Left lung (tissue), 10 donors: ENCODE measurements around the gene LIMS1. TPM values are rescaled to one million over a fixed set of nuclear protein-coding genes. Genes with fewer than 3 reads are reported as not detected.
"Not testable (repeated sequence)": the region's sequence is repeated elsewhere in the genome, so short reads cannot be mapped to it uniquely, and the experiment has no call there.

ENCODE experiments used
- ATAC-seq: fragments of 200-7000 bp; cut with Tn5 transposase; one replicate; pipeline ENCODE4 v1.9.1; 2020; ENCODE audit warnings: moderate library complexity
- DNase-seq, 4 donors: peaks; one replicate each; pipeline ENCODE4 v3.0.0-alpha.2; 2013 to 2020
- H3K27ac ChIP-seq, 2 donors: fragments of 200-600 bp; sonication (generic) in 1 of 2; one replicate each; pipeline versions ENCODE4 v1.5.0 to v1.8.0; 2020 to 2021
- H3K27me3 ChIP-seq, 2 donors: fragments of 200-600 bp; sonication (generic) in 1 of 2; one replicate each; pipeline versions ENCODE4 v1.5.0 to v1.8.0; 2020 to 2021
- H3K36me3 ChIP-seq, 2 donors: fragments of 200-600 bp; sonication (generic) in 1 of 2; one replicate each; pipeline versions ENCODE4 v1.5.0 to v1.8.0; 2020 to 2021
- H3K4me1 ChIP-seq, 2 donors: fragments of 200-600 bp; one replicate each; pipeline ENCODE4 v1.8.0; 2021
- H3K4me3 ChIP-seq, 2 donors: fragments of 200-600 bp; sonication (generic) in 1 of 2; one replicate each; pipeline versions ENCODE4 v1.5.0 to v1.8.0; 2020 to 2021; ENCODE audit warnings: mild to moderate bottlenecking in 1 of 2
- H3K9me3 ChIP-seq, 2 donors: fragments of 200-600 bp; sonication (generic) in 1 of 2; one replicate each; pipeline versions ENCODE4 v1.5.0 to v1.8.0; 2020 to 2021
- intact Hi-C, 2 donors: fragments of 100-400 bp; cut with DNase I; formaldehyde crosslinking; loops; one replicate each; pipeline versions ENCODE4 v1.11.2 to v1.14.2; 2022
- polyA plus RNA-seq, 6 donors: library from polyadenylated mRNA; unstranded; fragments of 120-200 nt; gene quantifications; one replicate each; pipeline ENCODE4 v1.2.1, GENCODE V29; 2013; ENCODE audit not compliant: insufficient read length in 6 of 6
- total RNA-seq, 2 donors: library from RNA; stranded (reverse); fragmentation: NEBNext Ultra II Directional; extraction: Animal tissue kit (Norgen Biotek cat#: 25700); gene quantifications; one replicate each; pipeline ENCODE4 v1.2.1, GENCODE V29; 2021
- TF ChIP-seq, protein P1 (sequence below), 2 donors: fragments of 200-600 bp; sonication (generic) in 1 of 2; IDR thresholded peaks; one replicate each; pipeline versions ENCODE4 v1.5.0 to v1.8.0; 2021; ENCODE audit warnings: antibody characterized with exemption in 2 of 2
- donor health status: DM: no; HTN: yes; CAD: no.
- donor health status: DM: no; HTN: no; CAD: no.

LIMS1 gene
- total and polyA plus RNA-seq, 8 donors, result 63.2 to 122 (median 70.4) TPM

DNA sequence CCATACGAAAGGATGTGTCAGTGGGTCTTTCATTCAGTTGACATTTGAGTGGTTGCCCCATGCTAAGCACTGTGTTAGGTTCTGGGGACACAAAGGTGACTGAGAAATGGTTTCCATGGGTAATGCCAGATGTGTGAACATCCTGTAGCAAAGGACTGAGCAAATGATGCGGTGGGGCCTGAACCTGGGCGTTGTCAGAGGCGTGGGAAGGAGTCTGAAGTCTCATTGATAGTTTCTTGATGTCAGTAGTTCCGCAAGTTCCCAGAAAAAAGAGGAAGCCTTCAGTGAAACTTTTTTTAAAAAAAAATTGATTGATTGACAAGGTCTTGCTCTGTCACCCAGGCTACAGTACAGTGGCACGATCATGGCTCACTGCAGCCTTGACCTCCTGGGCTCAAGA, 56.9 kb downstream of the LIMS1 start:
- ATAC-seq (peak; percentile 1), DNase-seq (peak in 1 of 4 donors; percentile 58)
- peak overlapping the region in 1 of 2 donors; percentile 69 for H3K27ac ChIP-seq
- TF ChIP-seq, protein P1, sequence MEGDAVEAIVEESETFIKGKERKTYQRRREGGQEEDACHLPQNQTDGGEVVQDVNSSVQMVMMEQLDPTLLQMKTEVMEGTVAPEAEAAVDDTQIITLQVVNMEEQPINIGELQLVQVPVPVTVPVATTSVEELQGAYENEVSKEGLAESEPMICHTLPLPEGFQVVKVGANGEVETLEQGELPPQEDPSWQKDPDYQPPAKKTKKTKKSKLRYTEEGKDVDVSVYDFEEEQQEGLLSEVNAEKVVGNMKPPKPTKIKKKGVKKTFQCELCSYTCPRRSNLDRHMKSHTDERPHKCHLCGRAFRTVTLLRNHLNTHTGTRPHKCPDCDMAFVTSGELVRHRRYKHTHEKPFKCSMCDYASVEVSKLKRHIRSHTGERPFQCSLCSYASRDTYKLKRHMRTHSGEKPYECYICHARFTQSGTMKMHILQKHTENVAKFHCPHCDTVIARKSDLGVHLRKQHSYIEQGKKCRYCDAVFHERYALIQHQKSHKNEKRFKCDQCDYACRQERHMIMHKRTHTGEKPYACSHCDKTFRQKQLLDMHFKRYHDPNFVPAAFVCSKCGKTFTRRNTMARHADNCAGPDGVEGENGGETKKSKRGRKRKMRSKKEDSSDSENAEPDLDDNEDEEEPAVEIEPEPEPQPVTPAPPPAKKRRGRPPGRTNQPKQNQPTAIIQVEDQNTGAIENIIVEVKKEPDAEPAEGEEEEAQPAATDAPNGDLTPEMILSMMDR (IDR thresholded peaks at IDR 0.05), result no peak
- H3K36me3 ChIP-seq, result no peaks in the 10 kb centered on the region
- intact Hi-C loops, result no loop called here
- H3K27me3 ChIP-seq, result no peaks in the 10 kb centered on the region
- peak overlapping the region in 1 of 2 donors; percentile 44 for H3K4me3 ChIP-seq
- no peaks in the 10 kb centered on the region for H3K9me3 ChIP-seq
- peaks cover 33 to 94% of the 10 kb centered on the region in 2 donors for H3K4me1 ChIP-seq

DNA sequence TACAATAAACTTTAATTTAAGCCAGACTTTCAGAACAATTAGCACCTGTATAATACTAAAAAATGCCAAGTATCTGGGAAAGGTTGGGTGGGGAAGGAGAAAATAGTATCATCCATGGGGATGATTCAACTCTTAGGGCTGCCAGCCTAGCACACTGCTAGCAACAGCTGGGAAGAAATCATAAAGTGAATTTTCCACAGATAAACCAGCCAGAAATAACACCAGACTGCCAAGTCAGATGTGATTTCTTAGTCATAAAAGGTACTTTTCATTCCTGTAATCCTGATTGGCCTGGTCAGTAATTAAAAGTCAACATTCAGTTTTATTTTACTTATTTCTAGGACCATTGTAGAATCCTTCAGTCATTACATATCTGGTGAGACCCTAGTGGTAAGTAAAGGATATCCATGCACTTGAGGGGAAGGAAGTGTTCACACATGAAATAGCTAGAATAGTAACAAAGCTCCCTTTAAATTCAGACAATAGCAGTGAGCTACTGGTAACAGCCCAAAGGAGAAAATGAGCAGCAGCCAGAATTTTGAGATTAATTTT, 59.4 kb downstream of the LIMS1 start:
- TF ChIP-seq, protein P1 (IDR thresholded peaks at IDR 0.05), result no peak
- DNase-seq (no peak), ATAC-seq (peak; percentile 33)
- Histone ChIP-seq H3K27me3 (no peaks in the 10 kb centered on the region), H3K4me3 (no peak overlapping the region), H3K36me3 (no peaks in the 10 kb centered on the region), H3K9me3 (no peaks in the 10 kb centered on the region), H3K4me1 (peaks cover 24 to 81% of the 10 kb centered on the region in 2 donors), H3K27ac (peak overlapping the region; percentile 81 to 85)
- intact Hi-C loops, result no loop called here

DNA sequence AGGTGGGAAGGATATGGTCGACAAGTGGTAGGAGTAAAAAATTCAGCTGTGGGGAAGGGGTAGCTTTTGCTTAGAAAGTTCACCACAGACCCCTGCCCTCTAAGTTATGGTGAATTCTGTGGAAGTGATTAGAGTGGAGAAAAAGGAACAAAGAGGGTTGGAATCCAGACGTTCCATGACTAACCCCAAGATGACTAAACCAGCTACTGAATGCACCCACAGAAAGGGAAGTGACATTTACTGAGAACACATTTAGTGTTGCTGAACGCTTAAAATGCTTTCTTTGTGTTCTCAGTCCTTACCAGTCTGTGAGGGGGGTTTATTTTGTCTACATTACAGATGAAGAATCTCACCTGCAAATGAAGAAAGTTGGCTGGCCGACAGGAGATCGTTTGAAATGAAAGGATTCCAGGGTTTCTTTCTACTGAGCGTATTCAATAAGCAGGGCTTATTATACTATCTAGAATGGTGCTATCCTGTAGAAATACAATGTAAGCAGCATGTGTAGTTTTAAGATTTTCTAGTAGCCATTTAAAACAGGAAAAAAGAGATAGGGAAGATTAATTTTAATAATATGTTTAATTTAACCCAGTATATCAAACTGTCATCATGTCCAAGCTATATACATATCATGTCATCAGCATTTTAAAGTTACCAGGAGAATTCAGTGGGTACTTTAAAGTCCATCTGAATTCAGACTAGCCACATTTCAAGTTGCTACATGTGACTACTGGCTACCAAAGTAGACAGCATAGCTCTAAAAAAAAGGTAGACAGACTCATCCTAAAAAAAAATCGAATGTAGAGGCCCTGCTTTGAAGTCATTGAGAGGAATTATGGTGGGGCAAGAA, 60.1 kb downstream of the LIMS1 start:
- Histone ChIP-seq H3K4me1 (peaks cover 19 to 75% of the 10 kb centered on the region in 2 donors), H3K9me3 (no peaks in the 10 kb centered on the region), H3K36me3 (no peaks in the 10 kb centered on the region), H3K4me3 (no peak overlapping the region), H3K27ac (peak overlapping the region; percentile 81 to 85), H3K27me3 (no peaks in the 10 kb centered on the region)
- TF ChIP-seq, protein P1 (IDR thresholded peaks at IDR 0.05), result no peak
- intact Hi-C loops, result no loop called here
- peak; percentile 71 for ATAC-seq
- no peak for DNase-seq

DNA sequence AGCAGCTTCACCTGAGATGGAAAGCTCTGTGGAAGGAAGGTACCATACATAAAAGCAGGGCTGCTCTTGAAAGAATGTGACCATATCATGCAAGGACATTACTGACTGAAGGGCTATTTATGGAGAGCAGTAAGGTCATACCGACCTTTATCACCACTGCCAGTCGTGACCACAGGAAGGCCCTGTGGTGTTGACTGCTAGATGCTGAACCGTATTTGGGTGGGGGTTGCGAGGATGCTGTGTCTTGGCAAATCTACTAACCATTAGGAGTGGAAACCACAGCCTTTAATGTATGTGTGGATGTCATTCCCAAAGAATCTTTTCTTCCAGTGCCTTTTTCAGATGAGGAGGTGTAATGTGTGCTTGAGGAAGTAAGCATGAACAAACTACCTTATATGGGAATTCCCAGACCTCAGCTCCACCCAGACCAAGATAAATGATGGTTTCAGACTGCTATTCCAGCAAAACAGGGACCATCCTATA, 60.8 kb downstream of the LIMS1 start:
- H3K9me3 ChIP-seq, result no peaks in the 10 kb centered on the region
- peak overlapping the region; percentile 81 to 85 for H3K27ac ChIP-seq
- H3K36me3 ChIP-seq, result no peaks in the 10 kb centered on the region
- ATAC-seq (peak; percentile 27), DNase-seq (no peak)
- TF ChIP-seq, protein P1 (IDR thresholded peaks at IDR 0.05), result no peak
- no peak overlapping the region for H3K4me3 ChIP-seq
- H3K4me1 ChIP-seq, result peaks cover 16 to 68% of the 10 kb centered on the region in 2 donors
- intact Hi-C loops, result no loop called here
- no peaks in the 10 kb centered on the region for H3K27me3 ChIP-seq

DNA sequence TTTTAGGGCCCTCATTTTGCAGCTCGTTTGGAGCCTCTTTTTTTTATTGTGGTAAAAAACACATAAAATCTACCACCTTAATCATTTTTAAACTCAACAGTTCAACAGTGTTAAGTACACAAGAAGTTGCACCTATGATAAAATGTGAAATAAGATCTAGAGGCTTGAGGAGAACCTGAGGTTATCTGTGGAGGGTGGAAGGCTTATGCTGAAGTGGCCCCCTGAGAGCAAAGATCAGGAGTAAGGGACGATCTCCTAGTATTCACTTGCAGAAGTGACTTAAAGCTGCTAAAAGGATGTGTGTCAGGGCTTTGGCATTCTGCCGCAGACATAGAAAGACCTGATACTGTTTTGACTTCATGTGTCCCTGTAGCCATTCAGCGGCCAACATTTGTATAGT, 61.5 kb downstream of the LIMS1 start:
- H3K4me1 ChIP-seq, result peaks cover 15 to 62% of the 10 kb centered on the region in 2 donors
- intact Hi-C loops, H3K4me3 ChIP-seq, H3K36me3 ChIP-seq, H3K9me3 ChIP-seq, DNase-seq, H3K27me3 ChIP-seq, ATAC-seq: not testable (repeated sequence)
- peak overlapping the region; percentile 81 to 85 for H3K27ac ChIP-seq

DNA sequence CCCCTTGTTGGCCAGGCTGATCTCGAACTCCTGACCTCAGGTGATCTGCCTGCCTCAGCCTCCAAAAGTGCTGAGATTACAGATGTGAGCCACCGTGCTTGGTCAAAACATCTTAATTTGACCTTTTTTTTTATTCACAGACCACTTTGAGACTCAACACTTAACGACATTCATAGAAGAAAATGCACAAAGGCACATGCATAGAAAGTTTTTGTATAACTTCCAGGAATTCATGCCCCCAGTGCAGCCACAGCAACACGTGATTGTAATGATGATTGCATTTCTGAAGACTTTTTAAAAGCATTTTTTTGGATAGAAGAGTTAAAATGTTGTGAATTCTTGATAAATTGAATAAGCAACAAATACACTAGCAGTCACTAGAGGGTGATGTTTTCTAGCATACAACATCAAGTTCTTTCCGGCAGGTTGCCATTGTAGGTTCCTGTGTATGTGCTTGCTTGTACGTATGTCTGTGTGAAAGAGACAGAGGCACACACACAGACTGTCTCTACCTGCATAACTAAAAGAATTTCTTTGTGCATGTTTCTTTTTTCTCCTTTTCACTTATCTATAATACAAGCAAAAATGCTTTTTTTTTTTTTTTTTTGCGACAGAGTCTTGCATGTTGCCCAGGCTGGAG, 63.0 kb downstream of the LIMS1 start:
- intact Hi-C loops, DNase-seq, H3K4me3 ChIP-seq, H3K9me3 ChIP-seq, H3K27me3 ChIP-seq, H3K27ac ChIP-seq, H3K36me3 ChIP-seq: not testable (repeated sequence)
- peaks cover 15 to 48% of the 10 kb centered on the region in 2 donors for H3K4me1 ChIP-seq
- peak; percentile 49 for ATAC-seq

DNA sequence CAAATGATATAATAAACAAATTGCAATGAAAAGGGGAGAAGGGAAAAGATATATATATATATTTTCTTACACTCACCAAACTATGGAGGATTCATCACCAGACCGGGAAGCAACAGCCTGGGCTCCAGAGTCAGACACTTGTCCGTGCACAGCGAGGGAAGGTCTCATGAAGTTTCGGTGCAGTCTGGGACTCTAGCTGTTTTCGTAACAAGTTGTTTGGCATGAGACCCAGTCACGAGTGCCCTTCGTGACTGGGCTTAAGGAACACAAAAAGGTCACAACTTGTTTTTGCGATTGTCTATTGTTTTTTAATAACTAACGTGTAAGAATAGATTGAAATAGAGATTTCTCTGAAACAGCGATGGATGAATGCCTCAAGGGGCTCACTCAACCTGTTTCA, 66.9 kb downstream of the LIMS1 start:
- H3K4me1 ChIP-seq, H3K27ac ChIP-seq, H3K4me3 ChIP-seq, intact Hi-C loops, H3K27me3 ChIP-seq, H3K9me3 ChIP-seq, H3K36me3 ChIP-seq: not testable (repeated sequence)
- DNase-seq, result peak in 1 of 4 donors; percentile 46
- peak; percentile 60 for ATAC-seq
